GM10266 (cell line): Measurements from ENCODE around the gene CYP21A2.
"Not testable (repeated sequence)": the region's sequence is repeated elsewhere in the genome, so short reads cannot be mapped to it uniquely, and the experiment has no call there.

Experiments used
- DNase-seq: peaks from one replicate; pipeline ENCODE4 v3.0.0; 2012; ENCODE audit errors: extremely low spot score
- TF ChIP-seq, protein P1 (sequence below): IDR thresholded peaks from 2 replicates; pipeline ENCODE4 v1.5.1; 2012; ENCODE audit warnings: mild to moderate bottlenecking, low read depth; ENCODE audit not compliant: control insufficient read depth, insufficient read depth; ENCODE audit errors: missing control alignments

CYP21A2 gene

DNA sequence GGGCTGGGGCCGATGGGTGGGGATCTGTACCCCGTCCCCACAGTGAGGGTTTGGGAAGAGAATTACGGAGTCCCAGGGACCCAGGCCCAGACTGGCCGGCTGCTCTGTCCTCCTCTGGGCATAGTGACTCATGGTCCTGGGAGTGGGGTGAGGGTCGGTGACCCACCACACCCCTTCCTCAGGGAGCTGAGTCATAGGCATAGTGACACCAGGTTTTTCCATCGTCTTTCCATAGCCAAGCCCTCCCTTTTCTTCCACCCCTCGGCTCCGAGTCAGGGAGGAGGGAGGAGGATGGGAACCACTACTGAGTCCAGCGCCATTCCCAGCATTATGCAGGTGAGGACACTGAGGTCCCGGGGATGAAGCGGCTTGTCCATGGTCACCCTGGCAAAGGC lies 8.9 kb downstream of the CYP21A2 start:
- DNase-seq, result no peak
- TF ChIP-seq, protein P1, sequence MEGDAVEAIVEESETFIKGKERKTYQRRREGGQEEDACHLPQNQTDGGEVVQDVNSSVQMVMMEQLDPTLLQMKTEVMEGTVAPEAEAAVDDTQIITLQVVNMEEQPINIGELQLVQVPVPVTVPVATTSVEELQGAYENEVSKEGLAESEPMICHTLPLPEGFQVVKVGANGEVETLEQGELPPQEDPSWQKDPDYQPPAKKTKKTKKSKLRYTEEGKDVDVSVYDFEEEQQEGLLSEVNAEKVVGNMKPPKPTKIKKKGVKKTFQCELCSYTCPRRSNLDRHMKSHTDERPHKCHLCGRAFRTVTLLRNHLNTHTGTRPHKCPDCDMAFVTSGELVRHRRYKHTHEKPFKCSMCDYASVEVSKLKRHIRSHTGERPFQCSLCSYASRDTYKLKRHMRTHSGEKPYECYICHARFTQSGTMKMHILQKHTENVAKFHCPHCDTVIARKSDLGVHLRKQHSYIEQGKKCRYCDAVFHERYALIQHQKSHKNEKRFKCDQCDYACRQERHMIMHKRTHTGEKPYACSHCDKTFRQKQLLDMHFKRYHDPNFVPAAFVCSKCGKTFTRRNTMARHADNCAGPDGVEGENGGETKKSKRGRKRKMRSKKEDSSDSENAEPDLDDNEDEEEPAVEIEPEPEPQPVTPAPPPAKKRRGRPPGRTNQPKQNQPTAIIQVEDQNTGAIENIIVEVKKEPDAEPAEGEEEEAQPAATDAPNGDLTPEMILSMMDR, result no peak

DNA sequence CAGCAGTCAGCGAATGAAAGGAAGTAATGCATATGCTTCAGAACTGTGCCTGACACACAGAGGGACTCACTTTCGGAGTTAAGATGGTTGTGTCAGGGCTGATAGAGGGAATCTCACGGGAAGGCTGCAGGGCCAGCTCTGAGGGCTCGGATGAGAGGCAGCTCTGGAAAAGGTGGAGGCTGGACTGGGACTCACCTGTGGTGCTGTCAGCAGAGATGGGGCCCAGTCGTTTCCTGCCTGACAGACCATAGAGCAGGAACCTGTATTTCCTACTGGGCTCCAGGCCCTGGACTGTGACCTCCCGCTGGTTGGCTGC lies 9.3 kb downstream of the CYP21A2 start:
- no peak for DNase-seq
- TF ChIP-seq, protein P1, result no peak

DNA sequence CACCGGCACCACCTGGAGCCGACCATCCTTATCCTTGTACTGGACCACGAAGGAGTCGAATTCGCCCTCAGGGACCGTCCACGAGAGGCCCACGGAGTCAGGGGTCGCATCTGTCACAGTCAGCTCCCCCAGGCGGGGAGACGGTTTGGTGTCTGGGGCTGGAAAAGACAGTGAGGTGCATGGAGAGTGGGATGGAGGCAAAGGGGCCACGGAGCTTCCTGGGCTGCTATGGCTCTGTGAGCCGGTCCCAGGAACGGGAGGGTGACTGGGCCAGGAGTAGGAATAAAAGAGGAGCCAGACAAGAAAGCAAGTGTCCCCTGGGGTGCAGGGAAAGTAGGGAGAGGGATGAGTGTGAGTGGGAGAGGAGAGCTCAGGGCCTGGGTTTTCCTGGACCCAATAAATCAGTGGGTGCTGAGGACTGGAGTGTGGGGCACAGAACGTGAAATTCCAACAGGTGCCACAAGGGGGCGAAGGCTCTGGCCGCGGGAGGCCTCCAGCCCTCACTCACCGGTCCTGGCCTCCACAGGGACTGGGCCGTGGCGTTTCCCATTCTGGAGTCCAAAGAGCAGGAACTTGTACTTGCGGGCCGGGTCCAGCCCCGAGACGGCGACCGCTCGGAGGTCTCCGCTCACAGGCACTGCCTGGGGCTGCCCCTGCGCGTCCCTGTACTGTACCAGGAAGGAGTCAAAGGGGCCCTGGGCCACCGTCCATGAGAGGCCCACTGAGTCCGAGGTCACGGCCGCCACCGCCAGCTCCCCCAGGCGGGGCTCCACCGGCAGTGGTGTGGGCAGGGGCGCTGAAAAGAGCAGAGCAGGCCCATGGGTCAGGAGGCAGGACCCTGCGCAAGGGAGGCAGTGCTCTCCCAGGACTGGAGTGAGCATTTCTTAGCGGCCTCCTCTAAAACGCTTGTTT lies 9.9 kb downstream of the CYP21A2 start:
- TF ChIP-seq, protein P1, result peak; percentile 80
- peak; percentile 80 for DNase-seq

DNA sequence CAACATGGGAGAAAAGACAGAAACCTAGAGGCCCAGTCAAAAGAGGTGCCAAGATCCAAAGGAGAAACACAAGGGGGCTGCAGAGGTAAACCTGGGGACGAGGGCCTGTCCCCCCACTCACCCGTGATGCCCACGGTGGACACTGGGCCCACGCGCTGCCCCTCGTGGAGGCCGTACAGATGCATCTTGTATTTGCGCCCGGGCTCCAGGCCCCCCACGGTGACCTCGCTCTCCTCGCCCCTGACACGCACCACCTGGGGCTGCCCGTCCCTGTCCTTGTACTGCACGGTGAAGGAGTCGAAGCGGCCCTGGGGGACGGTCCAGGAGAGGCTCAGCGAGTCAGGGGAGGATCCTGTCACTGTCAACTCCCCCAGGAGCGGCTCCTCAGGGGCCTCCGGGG lies 10.9 kb downstream of the CYP21A2 start:
- DNase-seq, result not testable (repeated sequence)

DNA sequence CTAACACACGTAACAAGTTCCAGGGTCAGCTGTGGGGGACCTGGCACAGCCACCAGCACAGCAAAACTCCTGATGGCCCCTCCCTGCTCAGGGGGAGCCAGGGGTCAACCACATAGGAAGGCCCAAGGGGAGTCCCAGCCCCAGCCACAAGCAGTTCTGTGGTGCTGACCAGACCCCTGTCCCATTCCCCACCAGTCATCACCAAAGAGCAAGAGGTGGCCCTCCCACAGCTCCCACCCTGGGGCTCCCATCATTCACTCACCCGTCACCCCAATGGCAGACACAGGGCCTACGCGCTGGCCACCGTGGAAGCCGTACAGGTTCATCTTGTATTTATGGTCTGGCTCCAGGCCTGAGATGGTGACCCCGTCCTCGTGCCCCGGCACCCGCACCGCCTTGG lies 11.5 kb downstream of the CYP21A2 start:
- not testable (repeated sequence) for DNase-seq

DNA sequence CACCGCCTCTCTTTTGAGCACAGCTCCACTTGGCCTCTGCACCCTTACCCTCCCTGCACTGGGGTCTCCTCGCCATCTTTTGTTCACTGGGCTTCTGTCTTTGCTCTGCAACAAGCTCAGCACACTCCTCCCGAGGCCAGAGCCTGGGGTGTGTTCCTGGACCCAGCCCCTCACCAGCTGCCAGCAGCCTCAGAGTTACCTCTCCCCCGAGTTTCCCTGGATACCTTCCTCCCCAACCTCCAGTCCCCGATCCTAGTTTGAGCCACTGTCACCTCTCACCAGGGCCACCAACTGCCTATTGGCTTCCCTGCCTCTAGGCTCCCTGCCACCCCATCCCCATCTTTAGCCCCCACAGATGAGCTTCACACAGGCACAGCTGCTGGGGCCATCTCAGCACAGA lies 12.3 kb downstream of the CYP21A2 start:
- no peak for DNase-seq
- TF ChIP-seq, protein P1, result no peak

DNA sequence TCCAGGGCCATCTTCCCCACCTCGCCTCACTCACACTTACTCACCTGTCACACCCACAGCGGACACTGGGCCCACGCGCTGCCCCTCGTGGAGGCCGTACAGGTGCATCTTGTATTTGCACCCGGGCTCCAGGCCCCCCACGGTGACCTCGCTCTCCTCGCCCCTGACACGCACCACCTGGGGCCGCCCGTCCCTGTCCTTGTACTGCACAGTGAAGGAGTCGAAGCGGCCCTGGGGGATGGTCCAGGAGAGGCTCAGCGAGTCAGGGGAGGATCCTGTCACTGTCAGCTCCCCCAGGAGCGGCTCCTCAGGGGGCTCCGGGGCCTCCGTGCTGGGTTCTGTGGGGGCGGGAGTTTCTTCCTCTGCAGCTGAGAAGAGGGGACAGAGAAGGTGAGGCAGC lies 14.4 kb downstream of the CYP21A2 start:
- DNase-seq, result not testable (repeated sequence)

DNA sequence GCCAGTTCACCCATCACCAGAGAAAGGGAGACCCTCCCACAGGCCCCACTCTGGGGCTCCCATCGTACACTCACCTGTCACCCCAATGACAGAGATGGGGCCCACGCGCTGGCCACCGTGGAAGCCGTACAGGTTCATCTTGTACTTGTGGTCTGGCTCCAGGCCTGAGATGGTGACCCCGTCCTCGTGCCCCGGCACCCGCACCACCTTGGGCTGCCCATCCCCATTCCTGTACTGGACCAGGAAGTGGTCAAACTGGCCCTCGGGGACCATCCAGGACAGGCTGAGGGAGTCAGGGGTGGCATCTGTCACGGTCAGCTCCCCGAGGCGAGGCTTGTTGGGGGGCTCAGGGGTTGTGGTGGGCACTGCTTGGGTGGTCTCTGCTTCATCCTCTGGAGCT lies 15.1 kb downstream of the CYP21A2 start:
- not testable (repeated sequence) for DNase-seq

DNA sequence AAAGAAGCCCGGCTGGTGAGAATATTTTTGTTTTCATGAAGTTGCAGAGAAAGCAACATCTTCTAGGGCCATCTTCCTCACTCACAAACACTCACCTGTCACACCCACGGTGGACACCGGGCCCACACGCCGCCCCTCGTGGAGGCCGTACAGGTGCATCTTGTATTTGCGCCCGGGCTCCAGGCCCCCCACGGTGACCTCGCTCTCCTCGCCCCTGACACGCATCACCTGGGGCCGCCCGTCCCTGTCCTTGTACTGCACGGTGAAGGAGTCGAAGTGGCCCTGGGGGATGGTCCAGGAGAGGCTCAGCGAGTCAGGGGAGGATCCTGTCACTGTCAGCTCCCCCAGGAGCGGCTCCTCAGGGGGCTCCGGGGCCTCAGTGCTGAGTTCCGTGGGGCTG lies 17.5 kb downstream of the CYP21A2 start:
- DNase-seq, result not testable (repeated sequence)

DNA sequence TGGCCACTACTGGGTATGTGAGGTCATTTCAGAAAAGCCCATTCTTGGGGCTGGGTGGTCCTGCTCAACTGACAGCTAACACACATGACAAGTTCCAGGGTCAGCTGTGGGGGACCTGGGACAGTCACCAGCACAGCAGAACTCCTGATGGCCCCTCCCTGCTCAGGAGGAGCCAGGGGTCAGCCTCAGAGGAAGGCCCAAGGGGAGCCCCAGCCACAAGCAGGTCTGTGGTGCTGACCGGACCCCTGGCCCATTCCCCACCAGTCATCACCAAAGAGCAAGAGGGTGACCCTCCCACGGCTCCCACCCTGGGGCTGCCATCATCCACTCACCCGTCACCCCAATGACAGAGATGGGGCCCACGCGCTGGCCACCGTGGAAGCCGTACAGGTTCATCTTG lies 18.0 kb downstream of the CYP21A2 start:
- no peak for DNase-seq
- TF ChIP-seq, protein P1, result no peak
